Upper lobe of left lung (tissue), 6 donors: ENCODE data around the gene SRPX. TPM values are rescaled to one million over a fixed set of nuclear protein-coding genes. Genes with fewer than 3 reads are reported as not detected.
A peak's percentile ranks its signal among the peaks of the same experiment; 100 is the strongest.

Source experiments
- ATAC-seq, 2 donors: fragments of 200-7000 bp; cut with Tn5 transposase; one replicate each; pipeline ENCODE4 v1.9.1; 2022; ENCODE audit warnings: mild to moderate bottlenecking in 2 of 2, moderate library complexity in 2 of 2; ENCODE audit not compliant: low FRiP score in 2 of 2
- DNase-seq, 2 donors: peaks; one replicate each; pipeline ENCODE4 v3.0.0-alpha.2; 2019 to 2020
- H3K27ac ChIP-seq, 4 donors: fragments of 200-600 bp; sonication (generic); one replicate each; pipeline ENCODE4 v1.5.1; 2016 to 2019
- H3K27me3 ChIP-seq, 4 donors: fragments of 200-600 bp; sonication (generic); one replicate each; pipeline ENCODE4 v1.5.1; 2017 to 2019
- H3K36me3 ChIP-seq, 4 donors: fragments of 200-600 bp; sonication (generic); one replicate each; pipeline ENCODE4 v1.5.1; 2016 to 2019
- H3K4me1 ChIP-seq, 4 donors: fragments of 200-600 bp; sonication (generic); one replicate each; pipeline ENCODE4 v1.5.1; 2018 to 2019
- H3K4me3 ChIP-seq, 4 donors: fragments of 200-600 bp; sonication (generic); one replicate each; pipeline ENCODE4 v1.5.1; 2017 to 2019; ENCODE audit warnings: mild to moderate bottlenecking in 2 of 4, moderate library complexity in 1 of 4
- H3K9me3 ChIP-seq, 4 donors: fragments of 200-600 bp; sonication (generic); one replicate each; pipeline ENCODE4 v1.5.1; 2018 to 2019
- CTCF ChIP-seq, 6 experiments: fragments of 450-650 bp in 4 of 6; fragments of 200-600 bp in 2 of 6; sonication (generic) in 2 of 6; IDR thresholded peaks; one replicate each; pipeline ENCODE4 v1.5.1; 2016 to 2019; ENCODE audit warnings: antibody characterized with exemption in 6 of 6
- EP300 ChIP-seq, 4 donors: sonication (generic); formaldehyde crosslinking; IDR thresholded peaks; one replicate each; pipeline ENCODE4 v1.5.1; 2017; ENCODE audit warnings: antibody characterized with exemption in 4 of 4, control low read depth in 2 of 4
- POLR2A ChIP-seq, 4 donors: fragments of 450-650 bp; IDR thresholded peaks; one replicate each; pipeline ENCODE4 v1.5.1; 2016 to 2017; ENCODE audit warnings: antibody characterized with exemption in 4 of 4, mild to moderate bottlenecking in 2 of 4
- POLR2AphosphoS5 ChIP-seq, 2 donors: sonication (generic); formaldehyde crosslinking; IDR thresholded peaks; one replicate each; pipeline ENCODE4 v1.5.1; 2017; ENCODE audit warnings: antibody characterized with exemption in 2 of 2
- WGBS, 2 donors: methylation state at CpG; one replicate each; pipeline ENCODE4 v1.1.5; 2017 to 2018; 5-methylcytosine and 5-hydroxymethylcytosine counted together
- total RNA-seq, 6 donors: library from RNA; depleted of rRNA in 4 of 6; stranded (reverse); fragments of >200 nt in 4 of 6; gene quantifications; one replicate each; pipeline versions ENCODE4 v1.1.0 to v1.2.1, GENCODE V29; 2016 to 2021
- donor health status: DM: no; HTN: no; CAD: no; lungs with moderate emphysema.
- donor health status: DM: no; HTN: yes; CAD: no; lungs with severe emphysema.

SRPX gene
- total RNA-seq, 6 donors from 2014 or later = 1.0 to 76.6 (median 41.3) TPM

- WGBS, 2 donors = 80 to 85% methylated on average over 2 to 29 of the region's 30 CpGs
- no peak overlapping the region for H3K27ac ChIP-seq
- TF ChIP-seq POLR2AphosphoS5 (IDR thresholded peaks at IDR 0.05) (no peak), EP300 (IDR thresholded peaks at IDR 0.05) (no peak), CTCF (IDR thresholded peaks at IDR 0.05) (no peak), POLR2A (IDR thresholded peaks at IDR 0.05) (no peak)
- DNase-seq = peak in 1 of 2 donors; percentile 57
- H3K27me3 ChIP-seq = no peaks in the 10 kb centered on the region
- no peaks in the 10 kb centered on the region for H3K9me3 ChIP-seq
- no peak for ATAC-seq
- no peaks in the 10 kb centered on the region for H3K36me3 ChIP-seq
- no peaks in the 10 kb centered on the region for H3K4me1 ChIP-seq
- H3K4me3 ChIP-seq = no peak overlapping the region
Measured at GRCh38 chrX:38256019-38256418, 35.3 kb upstream of the SRPX start.

- TF ChIP-seq POLR2A (IDR thresholded peaks at IDR 0.05) (no peak), EP300 (IDR thresholded peaks at IDR 0.05) (no peak)
- Histone ChIP-seq H3K9me3 (no peaks in the 10 kb centered on the region), H3K27me3 (no peaks in the 10 kb centered on the region), H3K27ac (no peak overlapping the region), H3K36me3 (no peaks in the 10 kb centered on the region), H3K4me3 (no peak overlapping the region), H3K4me1 (no peaks in the 10 kb centered on the region)
- 27 to 49% methylated on average over 2 of the region's 2 CpGs for WGBS, 2 donors
- no peak for ATAC-seq
- no peak for DNase-seq
Measured at GRCh38 chrX:38249965-38250364, 29.3 kb upstream of the SRPX start.

DNA sequence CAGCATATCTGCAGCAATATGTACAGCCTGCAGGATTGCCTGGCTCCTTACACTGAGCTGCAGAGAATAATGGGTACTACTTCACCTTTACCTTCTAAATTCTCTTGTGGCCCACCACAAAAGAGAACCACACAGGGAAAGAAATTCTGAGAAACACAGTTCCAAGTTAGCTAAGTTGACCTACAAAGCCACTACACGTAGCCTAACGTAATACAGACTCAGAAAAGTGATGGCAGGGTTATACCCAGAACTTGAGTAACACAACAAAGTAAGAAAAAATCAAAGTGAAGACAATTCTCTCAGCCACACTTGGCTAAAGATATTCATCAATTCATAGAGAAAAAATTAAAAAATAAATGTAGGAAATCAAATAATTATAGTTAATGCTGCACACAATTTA is 26.4 kb upstream of the SRPX start:
- DNase-seq (no peak), ATAC-seq (no peak)
- H3K27ac ChIP-seq = no peak overlapping the region
- H3K36me3 ChIP-seq = no peaks in the 10 kb centered on the region
- H3K9me3 ChIP-seq = no peaks in the 10 kb centered on the region
- no peak for TF ChIP-seq POLR2AphosphoS5 (IDR thresholded peaks at IDR 0.05)
- TF ChIP-seq EP300 (IDR thresholded peaks at IDR 0.05) = no peak
- TF ChIP-seq POLR2A (IDR thresholded peaks at IDR 0.05) = no peak
- TF ChIP-seq CTCF (IDR thresholded peaks at IDR 0.05) = no peak
- no peak overlapping the region for H3K4me3 ChIP-seq
- no peaks in the 10 kb centered on the region for H3K4me1 ChIP-seq
- WGBS, 2 donors = 93 to 96% methylated on average over 2 of the region's 2 CpGs
- no peaks in the 10 kb centered on the region for H3K27me3 ChIP-seq

DNA sequence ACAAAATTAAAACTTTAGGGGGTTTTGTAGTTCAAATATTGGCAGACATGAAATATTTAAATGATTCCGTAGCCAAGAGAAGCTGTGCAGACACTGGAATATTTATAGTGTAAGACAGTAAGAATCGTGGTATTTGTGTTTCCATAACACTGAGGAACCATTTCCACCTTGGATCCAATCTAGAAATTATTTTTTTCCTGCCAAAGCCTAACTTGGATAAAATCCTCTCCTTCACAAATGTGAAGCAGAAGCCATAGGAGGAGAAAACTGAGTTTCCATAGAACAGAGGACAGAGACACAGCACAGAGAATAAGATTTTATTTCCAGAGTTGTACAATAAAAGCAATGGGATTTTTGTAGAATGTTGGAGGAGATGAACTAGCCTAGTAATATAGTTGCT is 19.9 kb upstream of the SRPX start:
- TF ChIP-seq EP300 (IDR thresholded peaks at IDR 0.05) (no peak), POLR2A (IDR thresholded peaks at IDR 0.05) (no peak), CTCF (IDR thresholded peaks at IDR 0.05) (no peak), POLR2AphosphoS5 (IDR thresholded peaks at IDR 0.05) (no peak)
- DNase-seq = no peak
- H3K9me3 ChIP-seq = no peaks in the 10 kb centered on the region
- no peak for ATAC-seq
- no peak overlapping the region for H3K4me3 ChIP-seq
- H3K4me1 ChIP-seq = no peaks in the 10 kb centered on the region
- H3K36me3 ChIP-seq = no peaks in the 10 kb centered on the region
- no peaks in the 10 kb centered on the region for H3K27me3 ChIP-seq
- no peak overlapping the region for H3K27ac ChIP-seq
- WGBS, 2 donors = 72 to 88% methylated on average over 2 of the region's 2 CpGs

DNA sequence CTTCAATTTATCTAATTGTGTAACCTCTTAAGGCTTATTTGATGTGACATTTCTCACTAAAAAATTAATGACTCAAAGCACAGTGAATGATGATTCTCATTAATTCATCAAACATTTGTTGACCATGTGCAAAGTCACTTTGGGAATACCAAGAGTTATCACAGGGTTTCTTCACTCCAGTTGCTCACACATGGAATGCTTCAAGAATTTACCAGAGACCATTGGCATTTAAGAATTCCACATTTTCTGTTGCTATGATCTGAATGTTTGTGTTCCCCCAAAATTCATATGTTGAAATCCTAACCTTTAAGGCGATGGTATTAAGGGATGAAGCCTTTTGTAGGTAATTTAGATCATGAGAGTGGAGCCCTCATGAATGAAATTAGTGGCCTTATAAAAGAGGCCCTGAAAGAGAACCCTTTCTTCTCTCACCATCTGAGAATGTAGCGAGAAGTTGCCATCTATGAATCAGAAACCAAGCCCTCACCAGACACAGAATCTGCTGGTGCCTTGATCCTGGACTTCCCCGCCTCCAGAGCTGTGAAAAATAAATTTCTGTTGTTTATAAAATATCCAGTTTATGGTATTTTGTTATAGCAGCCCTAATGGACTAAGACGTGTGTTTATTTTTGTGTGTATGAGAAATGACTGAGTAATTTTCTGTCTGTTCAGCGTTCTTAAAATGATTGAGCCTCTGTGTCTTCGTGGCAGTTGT is 16.4 kb upstream of the SRPX start:
- Histone ChIP-seq H3K27me3 (no peaks in the 10 kb centered on the region), H3K9me3 (no peaks in the 10 kb centered on the region), H3K27ac (no peak overlapping the region), H3K36me3 (no peaks in the 10 kb centered on the region), H3K4me1 (peaks cover 0 to 6% (median 0%) of the 10 kb centered on the region in 4 donors), H3K4me3 (no peak overlapping the region)
- TF ChIP-seq CTCF (IDR thresholded peaks at IDR 0.05) (no peak), EP300 (IDR thresholded peaks at IDR 0.05) (no peak)
- WGBS, 2 donors = 72 to 92% methylated on average over 6 of the region's 6 CpGs
- ATAC-seq (no peak), DNase-seq (no peak)
